GM12878 (cell line): ENCODE results near the gene VWA7. TPM values are rescaled to one million over a fixed set of nuclear protein-coding genes. Genes with fewer than 3 reads are reported as not detected.

ENCODE experiments used
- LARP7 ChIP-seq: fragments of 450-650 bp; IDR thresholded peaks from 2 replicates; pipeline ENCODE4 v1.6.1; 2017; ENCODE audit warnings: mild to moderate bottlenecking
- polyA plus RNA-seq, 11 experiments: library from polyadenylated mRNA; depleted of rRNA in 4 of 11; unstranded in 6 of 11; stranded (reverse) in 5 of 11; fragments of >200 nt; fragmentation: Nextera tagmentation in 4 of 11; fragmentation: Illumina TruSeq in 1 of 11; extraction: Ambion mirVana in 4 of 11; extraction: Trizol in 1 of 11; gene quantifications; 1 replicate in 1 of 11; 2 replicates in 10 of 11; pipeline versions ENCODE4 v1.2.1 to v1.2.3, GENCODE V29; 2011 to 2016; ENCODE audit warnings: inconsistent platforms in 2 of 11, missing spikeins in 2 of 11, low read depth in 1 of 11
- total RNA-seq, 4 experiments: library from RNA; depleted of rRNA in 3 of 4; stranded (reverse); fragments of >200 nt in 3 of 4; fragmentation: Illumina TruSeq in 1 of 4; extraction: Trizol in 1 of 4; gene quantifications; 2 replicates each; pipeline versions ENCODE4 v1.2.1 to v1.2.3, GENCODE V29; 2013 to 2021
- TF ChIP-seq, protein P1 (sequence below): fragments of 450-650 bp; IDR thresholded peaks from 2 replicates; pipeline ENCODE4 v1.6.1; 2018; ENCODE audit warnings: borderline replicate concordance, mild to moderate bottlenecking; ENCODE audit not compliant: partially characterized antibody
- TF ChIP-seq, protein P2 (sequence below): IDR thresholded peaks from 2 replicates; pipeline ENCODE4 v1.6.1; 2011; ENCODE audit warnings: low read depth, mild to moderate bottlenecking, low read length, moderate library complexity, borderline replicate concordance; ENCODE audit errors: extremely low read depth
- TF ChIP-seq, protein P3 (sequence below): fragments of 150-350 bp; IDR thresholded peaks from 2 replicates; pipeline ENCODE4 v1.6.1; 2014; ENCODE audit warnings: mild to moderate bottlenecking, low read depth, low read length
- TF ChIP-seq, protein P4 (sequence below): IDR thresholded peaks from 2 replicates; pipeline ENCODE4 v1.6.1; 2011; ENCODE audit warnings: low read depth, low read length, improper control_type of control experiment, borderline replicate concordance
- TF ChIP-seq, protein P5 (sequence below): IDR thresholded peaks from 2 replicates; pipeline ENCODE4 v1.6.1; 2012; ENCODE audit warnings: improper control_type of control experiment, low read depth, low read length; ENCODE audit not compliant: insufficient replicate concordance

Gene VWA7
- total and polyA plus RNA-seq, 10 of the 15 experiments (the other 5 are each of a cell fraction or from before 2014, with no cell fraction given) = 0.11 to 3.1 (median 1.2) TPM; not detected in 1

DNA sequence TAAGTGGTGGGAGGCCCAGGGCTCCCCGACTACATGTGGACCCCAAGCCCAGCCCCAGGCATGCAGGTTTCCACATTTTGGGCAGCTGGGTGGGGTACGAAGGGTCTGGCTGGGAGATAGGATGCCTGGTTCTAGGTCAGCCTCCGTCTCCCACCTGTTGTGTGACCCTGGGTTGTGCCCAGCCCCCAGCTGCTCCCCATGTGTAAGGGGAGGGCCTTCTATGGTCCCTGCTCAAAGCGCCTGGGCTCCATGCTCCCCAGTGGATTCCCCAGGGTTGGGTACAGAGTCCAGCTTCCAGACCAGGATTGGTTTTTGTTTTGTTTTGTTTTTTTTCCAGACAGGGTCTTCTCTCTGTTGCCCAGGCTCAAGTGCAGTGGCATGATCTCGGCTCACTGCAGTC lies 1.1 kb upstream of the VWA7 start (continued):
- TF ChIP-seq, protein P1, sequence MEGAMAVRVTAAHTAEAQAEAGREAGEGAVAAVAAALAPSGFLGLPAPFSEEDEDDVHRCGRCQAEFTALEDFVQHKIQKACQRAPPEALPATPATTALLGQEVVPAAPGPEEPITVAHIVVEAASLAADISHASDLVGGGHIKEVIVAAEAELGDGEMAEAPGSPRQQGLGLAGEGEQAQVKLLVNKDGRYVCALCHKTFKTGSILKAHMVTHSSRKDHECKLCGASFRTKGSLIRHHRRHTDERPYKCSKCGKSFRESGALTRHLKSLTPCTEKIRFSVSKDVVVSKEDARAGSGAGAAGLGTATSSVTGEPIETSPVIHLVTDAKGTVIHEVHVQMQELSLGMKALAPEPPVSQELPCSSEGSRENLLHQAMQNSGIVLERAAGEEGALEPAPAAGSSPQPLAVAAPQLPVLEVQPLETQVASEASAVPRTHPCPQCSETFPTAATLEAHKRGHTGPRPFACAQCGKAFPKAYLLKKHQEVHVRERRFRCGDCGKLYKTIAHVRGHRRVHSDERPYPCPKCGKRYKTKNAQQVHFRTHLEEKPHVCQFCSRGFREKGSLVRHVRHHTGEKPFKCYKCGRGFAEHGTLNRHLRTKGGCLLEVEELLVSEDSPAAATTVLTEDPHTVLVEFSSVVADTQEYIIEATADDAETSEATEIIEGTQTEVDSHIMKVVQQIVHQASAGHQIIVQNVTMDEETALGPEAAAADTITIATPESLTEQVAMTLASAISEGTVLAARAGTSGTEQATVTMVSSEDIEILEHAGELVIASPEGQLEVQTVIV = no peak
- no peak for TF ChIP-seq LARP7
- TF ChIP-seq, protein P2, sequence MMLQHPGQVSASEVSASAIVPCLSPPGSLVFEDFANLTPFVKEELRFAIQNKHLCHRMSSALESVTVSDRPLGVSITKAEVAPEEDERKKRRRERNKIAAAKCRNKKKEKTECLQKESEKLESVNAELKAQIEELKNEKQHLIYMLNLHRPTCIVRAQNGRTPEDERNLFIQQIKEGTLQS = no peak
- TF ChIP-seq, protein P3, sequence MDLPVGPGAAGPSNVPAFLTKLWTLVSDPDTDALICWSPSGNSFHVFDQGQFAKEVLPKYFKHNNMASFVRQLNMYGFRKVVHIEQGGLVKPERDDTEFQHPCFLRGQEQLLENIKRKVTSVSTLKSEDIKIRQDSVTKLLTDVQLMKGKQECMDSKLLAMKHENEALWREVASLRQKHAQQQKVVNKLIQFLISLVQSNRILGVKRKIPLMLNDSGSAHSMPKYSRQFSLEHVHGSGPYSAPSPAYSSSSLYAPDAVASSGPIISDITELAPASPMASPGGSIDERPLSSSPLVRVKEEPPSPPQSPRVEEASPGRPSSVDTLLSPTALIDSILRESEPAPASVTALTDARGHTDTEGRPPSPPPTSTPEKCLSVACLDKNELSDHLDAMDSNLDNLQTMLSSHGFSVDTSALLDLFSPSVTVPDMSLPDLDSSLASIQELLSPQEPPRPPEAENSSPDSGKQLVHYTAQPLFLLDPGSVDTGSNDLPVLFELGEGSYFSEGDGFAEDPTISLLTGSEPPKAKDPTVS = no peak
- TF ChIP-seq, protein P4, sequence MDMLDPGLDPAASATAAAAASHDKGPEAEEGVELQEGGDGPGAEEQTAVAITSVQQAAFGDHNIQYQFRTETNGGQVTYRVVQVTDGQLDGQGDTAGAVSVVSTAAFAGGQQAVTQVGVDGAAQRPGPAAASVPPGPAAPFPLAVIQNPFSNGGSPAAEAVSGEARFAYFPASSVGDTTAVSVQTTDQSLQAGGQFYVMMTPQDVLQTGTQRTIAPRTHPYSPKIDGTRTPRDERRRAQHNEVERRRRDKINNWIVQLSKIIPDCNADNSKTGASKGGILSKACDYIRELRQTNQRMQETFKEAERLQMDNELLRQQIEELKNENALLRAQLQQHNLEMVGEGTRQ = no peak
- TF ChIP-seq, protein P5, sequence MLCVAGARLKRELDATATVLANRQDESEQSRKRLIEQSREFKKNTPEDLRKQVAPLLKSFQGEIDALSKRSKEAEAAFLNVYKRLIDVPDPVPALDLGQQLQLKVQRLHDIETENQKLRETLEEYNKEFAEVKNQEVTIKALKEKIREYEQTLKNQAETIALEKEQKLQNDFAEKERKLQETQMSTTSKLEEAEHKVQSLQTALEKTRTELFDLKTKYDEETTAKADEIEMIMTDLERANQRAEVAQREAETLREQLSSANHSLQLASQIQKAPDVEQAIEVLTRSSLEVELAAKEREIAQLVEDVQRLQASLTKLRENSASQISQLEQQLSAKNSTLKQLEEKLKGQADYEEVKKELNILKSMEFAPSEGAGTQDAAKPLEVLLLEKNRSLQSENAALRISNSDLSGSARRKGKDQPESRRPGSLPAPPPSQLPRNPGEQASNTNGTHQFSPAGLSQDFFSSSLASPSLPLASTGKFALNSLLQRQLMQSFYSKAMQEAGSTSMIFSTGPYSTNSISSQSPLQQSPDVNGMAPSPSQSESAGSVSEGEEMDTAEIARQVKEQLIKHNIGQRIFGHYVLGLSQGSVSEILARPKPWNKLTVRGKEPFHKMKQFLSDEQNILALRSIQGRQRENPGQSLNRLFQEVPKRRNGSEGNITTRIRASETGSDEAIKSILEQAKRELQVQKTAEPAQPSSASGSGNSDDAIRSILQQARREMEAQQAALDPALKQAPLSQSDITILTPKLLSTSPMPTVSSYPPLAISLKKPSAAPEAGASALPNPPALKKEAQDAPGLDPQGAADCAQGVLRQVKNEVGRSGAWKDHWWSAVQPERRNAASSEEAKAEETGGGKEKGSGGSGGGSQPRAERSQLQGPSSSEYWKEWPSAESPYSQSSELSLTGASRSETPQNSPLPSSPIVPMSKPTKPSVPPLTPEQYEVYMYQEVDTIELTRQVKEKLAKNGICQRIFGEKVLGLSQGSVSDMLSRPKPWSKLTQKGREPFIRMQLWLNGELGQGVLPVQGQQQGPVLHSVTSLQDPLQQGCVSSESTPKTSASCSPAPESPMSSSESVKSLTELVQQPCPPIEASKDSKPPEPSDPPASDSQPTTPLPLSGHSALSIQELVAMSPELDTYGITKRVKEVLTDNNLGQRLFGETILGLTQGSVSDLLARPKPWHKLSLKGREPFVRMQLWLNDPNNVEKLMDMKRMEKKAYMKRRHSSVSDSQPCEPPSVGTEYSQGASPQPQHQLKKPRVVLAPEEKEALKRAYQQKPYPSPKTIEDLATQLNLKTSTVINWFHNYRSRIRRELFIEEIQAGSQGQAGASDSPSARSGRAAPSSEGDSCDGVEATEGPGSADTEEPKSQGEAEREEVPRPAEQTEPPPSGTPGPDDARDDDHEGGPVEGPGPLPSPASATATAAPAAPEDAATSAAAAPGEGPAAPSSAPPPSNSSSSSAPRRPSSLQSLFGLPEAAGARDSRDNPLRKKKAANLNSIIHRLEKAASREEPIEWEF = no peak
- TF ChIP-seq, all 136 proteins: peak for 0
